Tibial artery (tissue), 4 donors: ENCODE data around the gene SYNGR3.

Source experiments
- DNase-seq, 2 donors: peaks; one replicate each; pipeline ENCODE4 v3.0.0-alpha.2; 2019
- H3K27ac ChIP-seq, 2 donors: fragments of 200-600 bp; sonication (generic) in 1 of 2; 1 replicate in 1 of 2; 2 replicates in 1 of 2; pipeline ENCODE4 v1.5.1; 2018 to 2019; ENCODE audit warnings: mild to moderate bottlenecking in 1 of 2
- H3K27me3 ChIP-seq, 2 donors: fragments of 200-600 bp; sonication (generic) in 1 of 2; one replicate each; pipeline versions ENCODE4 v1.5.1 to v1.6.0; 2016 to 2019
- H3K36me3 ChIP-seq, 3 donors: fragments of 200-600 bp; sonication (generic) in 2 of 3; one replicate each; pipeline ENCODE4 v1.5.1; 2016 to 2019; ENCODE audit warnings: mild to moderate bottlenecking in 2 of 3
- H3K4me1 ChIP-seq, 4 donors: fragments of 200-600 bp; sonication (generic) in 2 of 4; 1 replicate in 3 of 4; 2 replicates in 1 of 4; pipeline ENCODE4 v1.5.1; 2016 to 2019
- H3K4me3 ChIP-seq, 2 donors: fragments of 200-600 bp; sonication (generic) in 1 of 2; 1 replicate in 1 of 2; 2 replicates in 1 of 2; pipeline ENCODE4 v1.5.1; 2018 to 2019; ENCODE audit warnings: mild to moderate bottlenecking in 2 of 2
- H3K9me3 ChIP-seq, 3 donors: fragments of 200-600 bp; sonication (generic) in 1 of 3; one replicate each; pipeline ENCODE4 v1.5.1; 2016 to 2019
- intact Hi-C: fragments of 100-400 bp; cut with DNase I; formaldehyde crosslinking; loops from one replicate; pipeline ENCODE4 v1.15.0; 2023; ENCODE audit warnings: low total_unique reads
- TF ChIP-seq, protein P1 (sequence below), 2 experiments: fragments of 200-600 bp in 1 of 2; fragments of 450-650 bp in 1 of 2; IDR thresholded peaks; one replicate each; pipeline ENCODE4 v1.5.1; 2017 to 2019; ENCODE audit warnings: antibody characterized with exemption in 2 of 2, mild to moderate bottlenecking in 1 of 2, moderate library complexity in 1 of 2

Gene SYNGR3

DNA sequence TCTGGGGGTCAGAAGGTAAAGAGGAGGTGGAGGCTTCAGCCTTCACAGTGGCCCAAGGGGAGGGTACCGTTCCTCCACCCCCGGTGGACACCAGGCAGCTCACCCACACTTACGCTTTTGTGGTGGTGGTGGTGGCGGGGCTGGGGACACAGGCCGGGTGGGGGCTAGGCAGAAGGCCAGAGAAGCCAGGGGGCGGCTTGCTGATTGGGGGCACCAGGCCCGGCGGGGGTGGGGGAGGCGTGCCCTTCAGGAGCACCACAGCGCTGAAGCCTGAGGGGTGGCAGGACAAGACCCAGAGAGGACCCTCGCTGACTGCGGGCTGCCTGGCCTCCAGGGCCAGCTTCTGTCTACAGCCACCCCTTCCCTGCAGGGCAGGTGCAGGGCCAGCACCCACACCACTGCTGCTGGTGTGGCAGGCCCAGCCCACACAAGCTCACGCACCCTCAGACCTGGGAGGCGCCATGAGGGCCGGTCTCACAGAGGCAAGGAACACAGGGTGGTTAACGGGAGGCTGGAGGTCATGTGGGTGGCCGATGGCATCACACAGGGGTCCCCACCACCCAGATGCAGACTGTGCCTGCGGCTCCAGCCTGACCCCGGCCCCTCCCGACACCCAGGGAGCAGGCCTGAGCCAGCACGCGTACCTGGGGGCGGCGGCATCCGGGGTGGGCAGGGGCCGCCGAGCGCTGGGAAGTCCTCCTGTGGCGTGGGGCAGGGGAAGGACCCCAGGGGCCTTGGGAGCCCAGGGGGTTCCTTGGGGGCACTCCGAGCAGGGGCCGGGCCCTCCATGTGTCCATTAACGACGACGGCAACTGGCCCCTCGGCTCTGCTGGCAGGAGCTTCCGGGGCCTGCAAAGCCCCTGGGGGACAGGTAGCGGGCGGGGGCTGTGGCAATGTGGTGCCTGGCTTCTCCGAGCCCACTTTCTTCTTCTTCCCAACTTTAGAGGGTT is 9.4 kb downstream of the SYNGR3 start:
- no peaks in the 10 kb centered on the region for H3K9me3 ChIP-seq
- H3K27me3 ChIP-seq: no peaks in the 10 kb centered on the region
- peaks cover 0 to 7% (median 5%) of the 10 kb centered on the region in 4 donors for H3K4me1 ChIP-seq
- intact Hi-C loops: no loop called here
- H3K36me3 ChIP-seq: peaks cover 59 to 71% (median 60%) of the 10 kb centered on the region in 3 donors
- DNase-seq: no peak
- H3K27ac ChIP-seq: no peak overlapping the region
- no peak overlapping the region for H3K4me3 ChIP-seq
- TF ChIP-seq, protein P1, sequence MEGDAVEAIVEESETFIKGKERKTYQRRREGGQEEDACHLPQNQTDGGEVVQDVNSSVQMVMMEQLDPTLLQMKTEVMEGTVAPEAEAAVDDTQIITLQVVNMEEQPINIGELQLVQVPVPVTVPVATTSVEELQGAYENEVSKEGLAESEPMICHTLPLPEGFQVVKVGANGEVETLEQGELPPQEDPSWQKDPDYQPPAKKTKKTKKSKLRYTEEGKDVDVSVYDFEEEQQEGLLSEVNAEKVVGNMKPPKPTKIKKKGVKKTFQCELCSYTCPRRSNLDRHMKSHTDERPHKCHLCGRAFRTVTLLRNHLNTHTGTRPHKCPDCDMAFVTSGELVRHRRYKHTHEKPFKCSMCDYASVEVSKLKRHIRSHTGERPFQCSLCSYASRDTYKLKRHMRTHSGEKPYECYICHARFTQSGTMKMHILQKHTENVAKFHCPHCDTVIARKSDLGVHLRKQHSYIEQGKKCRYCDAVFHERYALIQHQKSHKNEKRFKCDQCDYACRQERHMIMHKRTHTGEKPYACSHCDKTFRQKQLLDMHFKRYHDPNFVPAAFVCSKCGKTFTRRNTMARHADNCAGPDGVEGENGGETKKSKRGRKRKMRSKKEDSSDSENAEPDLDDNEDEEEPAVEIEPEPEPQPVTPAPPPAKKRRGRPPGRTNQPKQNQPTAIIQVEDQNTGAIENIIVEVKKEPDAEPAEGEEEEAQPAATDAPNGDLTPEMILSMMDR (IDR thresholded peaks at IDR 0.05): no peak

GRCh38 chr16:1999866-2000514 is 10.2 kb downstream of the SYNGR3 start:
- Histone ChIP-seq H3K9me3 (no peaks in the 10 kb centered on the region), H3K27me3 (no peaks in the 10 kb centered on the region), H3K4me1 (peaks cover 0 to 15% (median 12%) of the 10 kb centered on the region in 4 donors), H3K36me3 (peaks cover 59 to 71% (median 60%) of the 10 kb centered on the region in 3 donors), H3K4me3 (no peak overlapping the region), H3K27ac (no peak overlapping the region)
- no peak for DNase-seq
- TF ChIP-seq, protein P1 (IDR thresholded peaks at IDR 0.05): no peak
- intact Hi-C loops: no loop called here

- H3K4me3 ChIP-seq: no peak overlapping the region
- no peak for DNase-seq
- H3K36me3 ChIP-seq: peaks cover 59 to 75% (median 60%) of the 10 kb centered on the region in 3 donors
- TF ChIP-seq, protein P1 (IDR thresholded peaks at IDR 0.05): no peak
- H3K27me3 ChIP-seq: no peaks in the 10 kb centered on the region
- no peaks in the 10 kb centered on the region for H3K9me3 ChIP-seq
- intact Hi-C loops: no loop called here
- H3K27ac ChIP-seq: no peak overlapping the region
- H3K4me1 ChIP-seq: peaks cover 0 to 26% (median 22%) of the 10 kb centered on the region in 4 donors
These were observed 11.3 kb downstream of the SYNGR3 start for GRCh38 chr16:2001035-2001434.

GRCh38 chr16:2001456-2002355 is 11.9 kb downstream of the SYNGR3 start:
- intact Hi-C loops: no loop called here
- H3K27ac ChIP-seq: no peak overlapping the region
- peaks cover 59 to 74% (median 60%) of the 10 kb centered on the region in 3 donors for H3K36me3 ChIP-seq
- no peak overlapping the region for H3K4me3 ChIP-seq
- no peaks in the 10 kb centered on the region for H3K9me3 ChIP-seq
- H3K27me3 ChIP-seq: no peaks in the 10 kb centered on the region
- TF ChIP-seq, protein P1 (IDR thresholded peaks at IDR 0.05): no peak
- H3K4me1 ChIP-seq: peaks cover 0 to 32% (median 27%) of the 10 kb centered on the region in 4 donors
- DNase-seq: no peak
